H54 (cell line): Measurements from ENCODE around the gene SPATA6L.
"Not testable (repeated sequence)": the region's sequence is repeated elsewhere in the genome, so short reads cannot be mapped to it uniquely, and the experiment has no call there.

Experiments
- DNase-seq: peaks from one replicate; pipeline ENCODE4 v3.0.0; 2011; ENCODE audit warnings: low spot score, mixed read lengths; ENCODE audit not compliant: insufficient read length
- FAIRE-seq: peaks from 3 replicates; lab custom pipeline; 2011; peaks lifted over from hg19 to GRCh38; lab: Jason Lieb, UNC
- POLR2A ChIP-seq: IDR thresholded peaks from 2 replicates; pipeline ENCODE4 v1.6.1; 2011; ENCODE audit warnings: low read depth, mild to moderate bottlenecking, low read length

Gene SPATA6L

DNA sequence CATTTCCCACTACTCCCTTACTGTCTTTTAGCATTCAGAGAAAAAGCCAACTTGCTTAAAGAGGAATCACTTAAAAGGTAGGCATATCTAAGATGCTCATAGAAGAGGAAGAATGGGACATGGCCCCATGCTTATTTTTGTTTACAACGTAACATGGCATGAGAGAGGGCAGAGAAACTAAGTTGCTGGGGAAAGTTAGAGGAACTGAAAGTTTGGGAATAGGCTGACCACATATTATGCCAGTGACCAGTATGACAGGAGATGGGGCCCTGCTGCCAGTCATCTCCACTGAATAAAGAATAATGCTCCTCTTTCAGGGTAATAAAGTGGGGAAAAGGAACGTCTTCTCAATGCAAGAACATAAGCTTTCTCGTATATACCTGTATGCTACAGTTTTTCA, 2.3 kb downstream of the SPATA6L start:
- DNase-seq, result no peak
- no peak for TF ChIP-seq POLR2A
- no peak for FAIRE-seq

GRCh38 chr9:4662989-4663792, 3.1 kb downstream of the SPATA6L start:
- FAIRE-seq, result no peak
- DNase-seq, result no peak

DNA sequence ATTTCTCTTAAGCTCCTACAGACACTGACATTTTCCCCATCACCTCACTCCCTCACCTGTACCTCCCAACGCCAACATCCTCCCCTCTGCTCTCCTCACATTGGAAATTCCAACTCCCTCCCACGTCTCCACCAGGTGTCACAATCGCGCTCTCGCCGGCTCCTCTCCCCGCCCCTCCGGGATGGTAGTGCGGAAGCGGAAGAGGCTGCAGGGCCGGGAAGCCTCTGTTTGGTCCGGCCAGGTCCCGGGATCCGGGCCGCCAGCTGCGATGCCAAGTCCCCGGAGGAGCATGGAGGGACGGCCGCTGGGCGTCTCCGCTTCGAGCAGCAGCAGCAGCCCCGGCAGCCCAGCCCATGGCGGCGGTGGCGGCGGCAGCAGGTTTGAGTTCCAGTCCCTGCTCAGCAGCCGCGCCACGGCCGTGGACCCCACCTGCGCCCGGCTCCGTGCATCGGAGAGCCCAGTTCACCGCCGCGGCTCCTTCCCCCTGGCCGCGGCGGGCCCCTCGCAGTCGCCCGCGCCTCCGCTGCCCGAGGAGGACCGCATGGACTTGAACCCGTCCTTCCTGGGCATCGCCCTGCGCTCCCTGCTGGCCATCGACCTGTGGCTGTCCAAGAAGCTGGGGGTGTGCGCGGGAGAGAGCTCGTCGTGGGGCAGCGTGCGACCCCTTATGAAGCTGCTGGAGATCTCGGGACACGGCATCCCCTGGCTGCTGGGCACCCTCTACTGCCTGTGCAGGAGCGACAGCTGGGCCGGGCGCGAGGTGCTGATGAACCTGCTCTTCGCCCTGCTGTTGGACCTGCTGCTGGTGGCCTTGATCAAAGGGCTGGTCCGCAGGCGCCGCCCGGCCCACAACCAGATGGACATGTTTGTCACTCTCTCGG, 3.9 kb downstream of the SPATA6L start, which contains the start of gene PLPP6:
PLPP6 (plus strand) TSS at position 187 of the 881 bp plus-strand sequence; CDS start at position 269, 82 bp downstream.
- FAIRE-seq (peak; percentile 92), DNase-seq (peak; percentile 83)
- peak; percentile 61 for TF ChIP-seq POLR2A

More at GRCh38 chr9:4662989-4663792, 3.1 kb downstream of the SPATA6L start:
- TF ChIP-seq POLR2A, result no peak

DNA sequence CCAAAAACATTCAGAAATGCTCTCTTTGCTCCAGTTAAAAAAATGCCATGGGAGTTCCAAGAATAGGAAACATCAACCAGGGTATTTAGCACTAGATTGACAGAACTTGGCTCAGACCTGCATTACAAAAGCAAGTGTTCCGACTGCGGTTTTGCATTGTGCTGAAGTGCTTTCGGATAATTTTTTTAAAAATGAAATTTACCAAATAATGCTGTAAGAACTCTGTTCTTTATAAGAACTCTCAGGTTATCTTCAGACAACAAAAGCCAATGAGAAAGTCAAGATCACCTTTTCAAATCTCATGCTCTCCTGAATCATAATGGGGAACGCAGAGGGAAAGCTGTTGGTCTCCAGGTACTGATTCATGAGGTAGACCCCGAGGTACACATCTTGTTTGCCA, 4.7 kb downstream of the SPATA6L start:
- FAIRE-seq, result peak; percentile 48
- DNase-seq, result no peak
- no peak for TF ChIP-seq POLR2A

- TF ChIP-seq POLR2A, result no peak
- peak; percentile 60 for FAIRE-seq
- no peak for DNase-seq
Observed at GRCh38 chr9:4661165-4661564, 5.1 kb downstream of the SPATA6L start.

DNA sequence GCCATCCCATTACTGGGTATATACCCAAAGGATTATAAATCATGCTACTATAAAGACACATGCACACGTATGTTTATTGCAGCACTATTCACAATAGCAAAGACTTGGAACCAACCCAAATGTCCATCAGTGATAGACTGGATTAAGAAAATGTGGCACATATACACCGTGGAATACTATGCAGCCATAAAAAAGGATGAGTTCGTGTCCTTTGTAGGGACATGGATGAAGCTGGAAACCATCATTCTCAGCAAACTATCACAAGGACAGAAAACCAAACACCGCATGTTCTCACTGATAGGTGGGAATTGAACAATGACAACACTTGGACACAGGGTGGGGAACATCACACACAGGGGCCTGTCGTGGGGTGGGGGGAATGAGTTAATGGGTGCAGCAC, 5.6 kb downstream of the SPATA6L start:
- FAIRE-seq, DNase-seq: not testable (repeated sequence)

DNA sequence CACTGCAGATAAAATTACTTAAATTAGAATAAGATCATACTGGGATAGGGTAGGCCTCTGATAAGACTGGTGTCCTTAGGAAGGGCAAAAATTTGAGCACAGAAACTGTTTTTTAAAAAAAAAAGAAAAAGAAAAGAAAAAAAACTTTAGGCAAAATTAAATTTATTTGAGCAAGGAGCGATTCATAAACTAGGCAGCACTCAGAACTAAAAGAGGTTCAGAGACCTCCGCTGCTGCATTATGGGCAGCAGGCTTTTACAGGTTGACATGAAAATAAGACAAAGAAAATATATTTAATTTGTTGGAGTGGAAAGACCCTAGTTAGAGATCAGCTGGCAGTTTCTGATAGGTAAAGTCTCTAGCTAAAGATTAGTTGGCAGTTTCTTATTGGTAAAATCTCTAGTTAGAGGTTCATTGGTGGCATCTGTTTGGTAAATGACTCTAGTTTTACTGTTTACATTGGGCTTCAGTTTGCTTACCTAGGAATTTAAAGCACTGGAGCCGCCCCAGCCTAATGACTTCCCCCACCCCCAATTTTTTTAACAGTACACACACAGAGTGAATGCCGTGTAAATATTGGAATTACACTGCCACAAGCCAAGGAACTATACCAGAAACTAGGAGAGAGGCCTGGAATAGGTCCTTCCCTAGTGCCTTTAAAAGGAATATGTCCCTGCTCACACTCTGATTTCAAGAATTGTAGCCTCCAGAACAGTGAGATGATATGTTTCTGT, 8.7 kb downstream of the SPATA6L start:
- DNase-seq (no peak), FAIRE-seq (no peak)
- no peak for TF ChIP-seq POLR2A

DNA sequence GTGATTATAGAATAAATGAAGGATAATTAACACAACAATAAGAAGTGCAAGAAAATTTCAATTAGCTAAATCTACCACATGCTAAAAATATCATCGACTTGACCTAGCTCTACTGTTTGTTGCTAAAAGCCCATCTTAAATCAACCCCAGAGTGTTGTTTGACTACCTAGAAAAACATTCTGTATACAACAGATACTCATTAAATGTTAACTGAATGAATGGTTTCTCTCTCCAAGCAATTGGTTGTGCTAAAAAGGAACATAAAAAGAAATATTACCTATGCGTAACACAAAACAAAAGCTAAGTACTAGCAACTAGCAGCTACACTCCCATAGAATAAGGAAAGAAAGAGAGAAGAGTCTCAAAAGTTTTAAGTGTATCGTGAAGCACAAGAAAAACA, 9.7 kb downstream of the SPATA6L start:
- DNase-seq, result no peak
- FAIRE-seq, result no peak
- no peak for TF ChIP-seq POLR2A

- not testable (repeated sequence) for DNase-seq, FAIRE-seq
Observed at GRCh38 chr9:4656196-4656595, 10.1 kb downstream of the SPATA6L start.

- FAIRE-seq, result no peak
- no peak for DNase-seq
- no peak for TF ChIP-seq POLR2A
Observed at GRCh38 chr9:4654538-4654937, 11.7 kb downstream of the SPATA6L start.

GRCh38 chr9:4654084-4654483, 12.2 kb downstream of the SPATA6L start:
- TF ChIP-seq POLR2A, result no peak
- FAIRE-seq, result no peak

GRCh38 chr9:4642351-4642750, 23.9 kb downstream of the SPATA6L start:
- TF ChIP-seq POLR2A, result no peak
- FAIRE-seq (no peak), DNase-seq (no peak)

More at GRCh38 chr9:4654084-4654483, 12.2 kb downstream of the SPATA6L start:
- no peak for DNase-seq

DNA sequence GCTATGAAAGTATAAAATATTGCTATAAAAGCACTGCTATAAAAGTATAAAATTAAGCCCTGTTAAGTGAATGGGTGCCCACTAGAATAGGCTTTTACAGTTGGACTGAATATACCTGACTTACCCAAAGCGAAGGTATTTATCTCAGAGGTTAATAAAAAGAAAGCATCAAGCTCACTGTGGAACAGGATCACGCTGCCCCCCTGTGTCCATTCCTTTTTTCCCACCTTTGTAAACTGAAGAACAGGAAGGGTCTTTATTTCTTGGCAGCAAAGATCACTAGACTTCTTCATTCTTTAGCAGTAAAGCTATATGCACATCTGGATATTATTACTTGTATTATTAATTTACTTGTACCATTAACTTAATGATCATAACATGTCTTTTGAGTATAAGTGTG, 26.3 kb downstream of the SPATA6L start:
- DNase-seq (no peak), FAIRE-seq (peak; percentile 41)
- no peak for TF ChIP-seq POLR2A
